Melanocyte of skin (primary cell): Measurements from ENCODE around the gene LRRC51. TPM values are rescaled to one million over a fixed set of nuclear protein-coding genes. Genes with fewer than 3 reads are reported as not detected.

Experiments
- small RNA-seq, 2 donors: library from RNA; depleted of rRNA; stranded (forward); fragments of <200 nt; gene quantifications; one replicate each; pipeline ENCODE3, GENCODE V24; 2012
- total RNA-seq, 2 donors: library from RNA; depleted of rRNA; stranded (reverse); fragments of >200 nt; gene quantifications; 2 replicates each; pipeline ENCODE4 v1.2.3, GENCODE V29; 2012

Gene LRRC51
- 1 to 10 TPM; 3.4 to 4.7 TPM for total RNA-seq

GRCh38 chr11:72080326-72081183 is at the start of gene LRRC51, which contains the start of gene NUMA1:
TSS of gene LRRC51 (plus strand) at chr11:72080850. CDS start at chr11:72089084, 8,234 bp downstream.
TSS of gene NUMA1 (minus strand) at chr11:72080542. CDS start at chr11:72035943, 44,599 bp downstream.

GRCh38 chr11:72102946-72103753 is 22.5 kb downstream of the LRRC51 start, which contains the start of gene LAMTOR1:
TSS of gene LAMTOR1 (minus strand) at chr11:72103297. CDS start at chr11:72103224, 73 bp downstream.

GRCh38 chr11:72105888-72106287 is 25.2 kb downstream of the LRRC51 start, which contains the start of gene TOMT:
TSS of gene TOMT (plus strand) at chr11:72105924. CDS start at chr11:72105952, 28 bp downstream.

GRCh38 chr11:72112143-72112977 is 31.7 kb downstream of the LRRC51 start, which contains the start of gene ANAPC15:
TSS of gene ANAPC15 (minus strand) at chr11:72112695. CDS start at chr11:72111276, 1,419 bp downstream.

GRCh38 chr11:72135473-72135872 is 54.8 kb downstream of the LRRC51 start, which contains the start of gene FOLR3:
TSS of gene FOLR3 (plus strand) at chr11:72135725. CDS start at chr11:72135953, 228 bp downstream.

Small RNA genes within 50 kb of the gene (small RNA-seq; reads per million reads assigned to genes)
- 0 to 0.06 reads per million in 2 donors for gene MIR3165
- 0 reads per million in 2 donors for gene RNU6-72P

Other genes starting within 250 kb of the LRRC51 start
- gene DEFB108B, start 247.7 kb upstream of the LRRC51 start, total RNA-seq = not detected
- gene DEFB131B, start 202.4 kb upstream of the LRRC51 start, total RNA-seq = not detected
- 1 to 10 TPM; 2.8 to 4.3 TPM for gene XNDC1N, start 152.3 kb upstream of the LRRC51 start, total RNA-seq
- 10 to 100 TPM; 16.5 to 21.6 TPM for gene RNF121, start 151.8 kb upstream of the LRRC51 start, total RNA-seq
- gene IL18BP, start 81.9 kb upstream of the LRRC51 start, total RNA-seq = 1 to 10 TPM; 1.4 to 2.0 TPM
- 100 to 1,000 TPM; 100 to 103 TPM for gene NUMA1, start 308 bp upstream of the LRRC51 start, total RNA-seq
- gene LAMTOR1, start 22.4 kb downstream of the LRRC51 start, total RNA-seq = 100 to 1,000 TPM; 131 to 157 TPM
- under 1 TPM in 1 of 2 donors, not detected in 1; under 0.01 TPM for gene TOMT, start 25.1 kb downstream of the LRRC51 start, total RNA-seq
- gene ANAPC15, start 31.8 kb downstream of the LRRC51 start, total RNA-seq = 10 to 100 TPM; 20.0 to 38.3 TPM
- not detected for gene FOLR3, start 54.9 kb downstream of the LRRC51 start, total RNA-seq
- gene FOLR1, start 111.3 kb downstream of the LRRC51 start, total RNA-seq = not detected
- gene FOLR2, start 135.9 kb downstream of the LRRC51 start, total RNA-seq = not detected
- gene INPPL1, start 143.9 kb downstream of the LRRC51 start, total RNA-seq = 10 to 100 TPM; 74.3 TPM
- gene PHOX2A, start 163.3 kb downstream of the LRRC51 start, total RNA-seq = not detected